Panc1 (cell line): Measurements from ENCODE around the gene PHF10.

ENCODE experiments used
- CTCF ChIP-seq: fragments of 450-650 bp; IDR thresholded peaks from 2 replicates; pipeline ENCODE4 v1.5.1; 2017; ENCODE audit warnings: mild to moderate bottlenecking
- POLR2AphosphoS5 ChIP-seq: IDR thresholded peaks from 2 replicates; pipeline ENCODE4 v1.6.1; 2012; ENCODE audit warnings: mild to moderate bottlenecking, low read depth, low read length, moderate library complexity
- REST ChIP-seq, 2 experiments: IDR thresholded peaks; 2 replicates each; pipeline ENCODE4 v1.6.1; 2011 to 2012; ENCODE audit warnings: low read depth in 2 of 2, control low read depth in 1 of 2, low read length in 1 of 2, mild to moderate bottlenecking in 1 of 2, moderate library complexity in 1 of 2; ENCODE audit not compliant: insufficient read depth in 1 of 2
- TCF7L2 ChIP-seq: IDR thresholded peaks from 2 replicates; pipeline ENCODE4 v1.6.1; 2011; ENCODE audit warnings: mild to moderate bottlenecking, low read depth, low read length, inconsistent platforms

GRCh38 chr6:169724494-169725124, at the start of gene PHF10:
- TF ChIP-seq CTCF = no peak
- peak; percentile 68; the same call in 1 of the 2 replicates for TF ChIP-seq TCF7L2
- peak; percentile 17; the same call in 1 of the 2 replicates for TF ChIP-seq POLR2AphosphoS5
- TF ChIP-seq REST (IDR thresholded peaks at IDR 0.05; ENCODE audit: insufficient read depth in 1 of 2, low read depth in 2 of 2, low read length in 1 of 2) = no peak
